Activated T-cell treated with anti-CD3 and anti-CD28 coated beads, Interleukin-2, amount 50 U/mL, for 48 hours (primary cell): ENCODE data around the gene PI4K2A.

Experiments used
- DNase-seq, 2 experiments: peaks; one replicate each; pipeline ENCODE4 v3.0.0-alpha.2; 2020

PI4K2A gene

GRCh38 chr10:97707134-97707861 lies 66.8 kb downstream of the PI4K2A start:
- no peak for DNase-seq

- DNase-seq: no peak
Measured at GRCh38 chr10:97708167-97708566, 67.7 kb downstream of the PI4K2A start.

- DNase-seq: peak; percentile 52 to 61
Measured at GRCh38 chr10:97708976-97709946, 68.8 kb downstream of the PI4K2A start.

GRCh38 chr10:97711640-97712572 lies 71.4 kb downstream of the PI4K2A start:
- no peak for DNase-seq

GRCh38 chr10:97713339-97713825 lies 72.9 kb downstream of the PI4K2A start, which contains the start of gene MARVELD1:
Gene MARVELD1 (plus strand): TSS chr10:97713730. CDS start chr10:97713877, 147 bp downstream.
- DNase-seq: peak; percentile 27 to 37

GRCh38 chr10:97713826-97714400 lies 73.4 kb downstream of the PI4K2A start:
- peak; percentile 68 to 75 for DNase-seq

- DNase-seq: no peak
Measured at GRCh38 chr10:97714401-97715258, 74.2 kb downstream of the PI4K2A start.

- no peak for DNase-seq
Measured at GRCh38 chr10:97715259-97715874, 74.9 kb downstream of the PI4K2A start.

- DNase-seq: no peak
Measured at GRCh38 chr10:97717627-97718026, 77.2 kb downstream of the PI4K2A start.

GRCh38 chr10:97718178-97718577 lies 77.7 kb downstream of the PI4K2A start:
- DNase-seq: no peak

- DNase-seq: no peak
Measured at GRCh38 chr10:97718659-97719142, 78.2 kb downstream of the PI4K2A start.

GRCh38 chr10:97719602-97720001 lies 79.1 kb downstream of the PI4K2A start:
- DNase-seq: no peak

GRCh38 chr10:97721871-97722780 lies 81.7 kb downstream of the PI4K2A start:
- no peak for DNase-seq

- no peak for DNase-seq
Measured at GRCh38 chr10:97723001-97723400, 82.5 kb downstream of the PI4K2A start.

- DNase-seq: no peak
Measured at GRCh38 chr10:97724341-97724941, 84.0 kb downstream of the PI4K2A start.
